HepG2 (cell line): ENCODE data around the gene YBX2. TPM values are rescaled to one million over a fixed set of nuclear protein-coding genes. Genes with fewer than 3 reads are reported as not detected.

Source experiments
- BCLAF1 ChIP-seq: fragments of 450-650 bp; IDR thresholded peaks from 2 replicates; pipeline ENCODE4 v1.6.1; 2017; ENCODE audit warnings: mild to moderate bottlenecking
- EZH2 ChIP-seq: conservative IDR thresholded peaks from 2 replicates; pipeline ENCODE4 v1.6.1; 2012; ENCODE audit warnings: mild to moderate bottlenecking, low read depth, low read length, moderate library complexity
- IRF9 ChIP-seq: sonication (generic); formaldehyde crosslinking; IDR thresholded peaks from 2 replicates; pipeline ENCODE4 v1.8.0; 2022; ENCODE audit warnings: missing genetic modification reagents, mild to moderate bottlenecking, borderline replicate concordance
- KAT8 ChIP-seq: IDR thresholded peaks from 2 replicates; pipeline ENCODE4 v1.6.1; 2016; ENCODE audit warnings: missing genetic modification reagents, missing compliant biosample characterization
- KLF12 ChIP-seq: sonication (generic); formaldehyde crosslinking; IDR thresholded peaks from 2 replicates; pipeline ENCODE4 v1.4.0; 2020; ENCODE audit warnings: missing genetic modification reagents, borderline replicate concordance
- PCBP1 ChIP-seq: fragments of 200-400 bp; formaldehyde crosslinking; IDR thresholded peaks from 2 replicates; pipeline ENCODE4 v1.6.1; 2017; ENCODE audit warnings: mild to moderate bottlenecking, low read depth, low read length, borderline replicate concordance
- SAP130 ChIP-seq: IDR thresholded peaks from 2 replicates; pipeline ENCODE4 v1.6.1; 2016; ENCODE audit warnings: low read depth
- SMARCE1 ChIP-seq: fragments of 450-650 bp; IDR thresholded peaks from 2 replicates; pipeline ENCODE4 v1.6.1; 2017; ENCODE audit warnings: borderline replicate concordance
- TARDBP ChIP-seq: sonication (generic); formaldehyde crosslinking; IDR thresholded peaks from 2 replicates; pipeline ENCODE4 v1.8.0; 2022; ENCODE audit warnings: mild to moderate bottlenecking, missing genetic modification reagents
- ZBTB7B ChIP-seq: sonication (generic); formaldehyde crosslinking; IDR thresholded peaks from 2 replicates; pipeline ENCODE4 v1.4.0; 2020; ENCODE audit warnings: missing genetic modification reagents
- ZFP36L1 ChIP-seq: sonication (generic); formaldehyde crosslinking; IDR thresholded peaks from 2 replicates; pipeline ENCODE4 v1.8.0; 2022; ENCODE audit warnings: mild to moderate bottlenecking, missing genetic modification reagents, moderate library complexity
- ZFYVE20 ChIP-seq: sonication (generic); formaldehyde crosslinking; IDR thresholded peaks from 2 replicates; pipeline ENCODE4 v1.8.0; 2023; ENCODE audit warnings: low read depth, mild to moderate bottlenecking, moderate library complexity, missing genetic modification reagents, borderline replicate concordance
- ZIK1 ChIP-seq: sonication (generic); formaldehyde crosslinking; IDR thresholded peaks from 2 replicates; pipeline ENCODE4 v1.5.0; 2020; ENCODE audit warnings: mild to moderate bottlenecking, low read depth, missing genetic modification reagents, borderline replicate concordance
- ZNF446 ChIP-seq: sonication (generic); formaldehyde crosslinking; IDR thresholded peaks from 2 replicates; pipeline ENCODE4 v1.5.0; 2020; ENCODE audit warnings: mild to moderate bottlenecking, missing genetic modification reagents
- ZNF607 ChIP-seq: sonication (generic); formaldehyde crosslinking; IDR thresholded peaks from 2 replicates; pipeline ENCODE4 v1.5.1; 2020; ENCODE audit warnings: missing genetic modification reagents, mild to moderate bottlenecking, borderline replicate concordance
- ZNF619 ChIP-seq: sonication (generic); formaldehyde crosslinking; IDR thresholded peaks from 2 replicates; pipeline ENCODE4 v1.4.0; 2020; ENCODE audit warnings: mild to moderate bottlenecking, missing genetic modification reagents
- ZNF703 ChIP-seq: sonication (generic); formaldehyde crosslinking; IDR thresholded peaks from 2 replicates; pipeline ENCODE4 v1.5.1; 2020; ENCODE audit warnings: missing genetic modification reagents, mild to moderate bottlenecking, moderate library complexity, borderline replicate concordance
- ZSCAN21 ChIP-seq: sonication (generic); formaldehyde crosslinking; IDR thresholded peaks from 2 replicates; pipeline ENCODE4 v1.8.0; 2022; ENCODE audit warnings: mild to moderate bottlenecking, missing genetic modification reagents, moderate library complexity, borderline replicate concordance
- polyA plus RNA-seq, 8 experiments: library from polyadenylated mRNA; depleted of rRNA in 3 of 8; stranded (reverse) in 7 of 8; unstranded in 1 of 8; fragments of >200 nt; fragmentation: Illumina TruSeq in 4 of 8; extraction: Trizol in 4 of 8; gene quantifications; 2 replicates each; pipeline versions ENCODE4 v1.2.1 to v1.2.3, GENCODE V29; 2011 to 2016; ENCODE audit warnings: low read depth in 4 of 8, missing spikeins in 1 of 8, mixed read lengths in 1 of 8; ENCODE audit not compliant: insufficient read depth in 1 of 8
- total RNA-seq, 5 experiments: library from RNA; depleted of rRNA; stranded (reverse); fragments of >200 nt; fragmentation: Illumina TruSeq; extraction: Trizol; gene quantifications; 2 replicates each; pipeline ENCODE4 v1.2.3, GENCODE V29; 2016; ENCODE audit warnings: low read depth in 1 of 5
- TF ChIP-seq, protein P1 (sequence below): sonication (generic); formaldehyde crosslinking; IDR thresholded peaks from 2 replicates; pipeline ENCODE4 v1.5.0; 2020; ENCODE audit warnings: mild to moderate bottlenecking, missing genetic modification reagents
- TF ChIP-seq, protein P2 (sequence below): IDR thresholded peaks from 2 replicates; pipeline ENCODE4 v1.6.1; 2016
- TF ChIP-seq, protein P3 (sequence below): sonication (generic); formaldehyde crosslinking; IDR thresholded peaks from 2 replicates; pipeline ENCODE4 v1.5.0; 2020; ENCODE audit warnings: missing genetic modification reagents, mild to moderate bottlenecking, borderline replicate concordance

YBX2 gene
- total and polyA plus RNA-seq, 2 of the 13 experiments (the other 11 are each of a cell fraction or from before 2014, with no cell fraction given) = 0.12 to 0.22 TPM

GRCh38 chr17:7307686-7308624 lies 13.5 kb upstream of the YBX2 start (continued):
- TF ChIP-seq, protein P1, sequence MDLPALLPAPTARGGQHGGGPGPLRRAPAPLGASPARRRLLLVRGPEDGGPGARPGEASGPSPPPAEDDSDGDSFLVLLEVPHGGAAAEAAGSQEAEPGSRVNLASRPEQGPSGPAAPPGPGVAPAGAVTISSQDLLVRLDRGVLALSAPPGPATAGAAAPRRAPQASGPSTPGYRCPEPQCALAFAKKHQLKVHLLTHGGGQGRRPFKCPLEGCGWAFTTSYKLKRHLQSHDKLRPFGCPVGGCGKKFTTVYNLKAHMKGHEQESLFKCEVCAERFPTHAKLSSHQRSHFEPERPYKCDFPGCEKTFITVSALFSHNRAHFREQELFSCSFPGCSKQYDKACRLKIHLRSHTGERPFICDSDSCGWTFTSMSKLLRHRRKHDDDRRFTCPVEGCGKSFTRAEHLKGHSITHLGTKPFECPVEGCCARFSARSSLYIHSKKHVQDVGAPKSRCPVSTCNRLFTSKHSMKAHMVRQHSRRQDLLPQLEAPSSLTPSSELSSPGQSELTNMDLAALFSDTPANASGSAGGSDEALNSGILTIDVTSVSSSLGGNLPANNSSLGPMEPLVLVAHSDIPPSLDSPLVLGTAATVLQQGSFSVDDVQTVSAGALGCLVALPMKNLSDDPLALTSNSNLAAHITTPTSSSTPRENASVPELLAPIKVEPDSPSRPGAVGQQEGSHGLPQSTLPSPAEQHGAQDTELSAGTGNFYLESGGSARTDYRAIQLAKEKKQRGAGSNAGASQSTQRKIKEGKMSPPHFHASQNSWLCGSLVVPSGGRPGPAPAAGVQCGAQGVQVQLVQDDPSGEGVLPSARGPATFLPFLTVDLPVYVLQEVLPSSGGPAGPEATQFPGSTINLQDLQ (CRISPR knock-in tag) = 0 out of 2 replicates have a peak, but pooled peaks have one; percentile 29
- TF ChIP-seq ZSCAN21 (CRISPR knock-in tag) = 0 out of 2 replicates have a peak, but pooled peaks have one; percentile 52
- TF ChIP-seq SAP130 (CRISPR knock-in tag) = no peak; the same call in none of the 2 replicates
- no peak for TF ChIP-seq ZNF703
- TF ChIP-seq TARDBP = no peak; the same call in 1 of the 2 replicates
- no peak for TF ChIP-seq ZNF446 (CRISPR knock-in tag)
- TF ChIP-seq PCBP1 = no peak
- TF ChIP-seq IRF9 (CRISPR knock-in tag) = no peak
- TF ChIP-seq EZH2 = no peak
- TF ChIP-seq BCLAF1 = no peak
- TF ChIP-seq SMARCE1 = no peak
- TF ChIP-seq, protein P2, sequence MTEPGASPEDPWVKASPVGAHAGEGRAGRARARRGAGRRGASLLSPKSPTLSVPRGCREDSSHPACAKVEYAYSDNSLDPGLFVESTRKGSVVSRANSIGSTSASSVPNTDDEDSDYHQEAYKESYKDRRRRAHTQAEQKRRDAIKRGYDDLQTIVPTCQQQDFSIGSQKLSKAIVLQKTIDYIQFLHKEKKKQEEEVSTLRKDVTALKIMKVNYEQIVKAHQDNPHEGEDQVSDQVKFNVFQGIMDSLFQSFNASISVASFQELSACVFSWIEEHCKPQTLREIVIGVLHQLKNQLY (CRISPR knock-in tag) = no peak
- TF ChIP-seq ZBTB7B (CRISPR knock-in tag) = no peak
- TF ChIP-seq KLF12 (CRISPR knock-in tag) = no peak
- TF ChIP-seq ZNF607 (CRISPR knock-in tag) = no peak
- 0 out of 2 replicates have a peak, but pooled peaks have one; percentile 12 for TF ChIP-seq KAT8
- no peak for TF ChIP-seq ZIK1 (CRISPR knock-in tag)
- TF ChIP-seq, protein P3, sequence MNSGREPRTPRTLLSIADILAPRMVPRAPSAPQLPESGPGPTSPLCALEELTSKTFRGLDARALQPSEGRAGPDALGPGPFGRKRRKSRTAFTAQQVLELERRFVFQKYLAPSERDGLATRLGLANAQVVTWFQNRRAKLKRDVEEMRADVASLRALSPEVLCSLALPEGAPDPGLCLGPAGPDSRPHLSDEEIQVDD = no peak
- TF ChIP-seq ZFP36L1 (CRISPR knock-in tag) = 0 out of 2 replicates have a peak, but pooled peaks have one; percentile 10
- no peak; the same call in 1 of the 2 replicates for TF ChIP-seq ZFYVE20
- TF ChIP-seq ZNF619 (CRISPR knock-in tag) = no peak
